Measurements from ENCODE around the gene UBAC1.

GRCh38 chr9:135971892-135972291, 10.7 kb upstream of the UBAC1 start:
- no peak for TF ChIP-seq POLR2AphosphoS5 (IDR thresholded peaks at IDR 0.05)
- TF ChIP-seq EP300 (IDR thresholded peaks at IDR 0.05) = no peak
